C4-2B (cell line): ENCODE measurements around the gene AGO4.
"Not testable (repeated sequence)": the region's sequence is repeated elsewhere in the genome, so short reads cannot be mapped to it uniquely, and the experiment has no call there.

ENCODE experiments used
- H3K27ac ChIP-seq: fragments of 450-650 bp; 2 replicates; pipeline ENCODE4 v1.5.1; 2017
- ZFX ChIP-seq: fragments of 450-650 bp; IDR thresholded peaks from 2 replicates; pipeline ENCODE4 v1.6.1; 2017
- TF ChIP-seq, protein P1 (sequence below): fragments of 450-650 bp; conservative IDR thresholded peaks from 2 replicates; pipeline ENCODE4 v1.5.1; 2017; ENCODE audit warnings: mild to moderate bottlenecking

AGO4 gene

DNA sequence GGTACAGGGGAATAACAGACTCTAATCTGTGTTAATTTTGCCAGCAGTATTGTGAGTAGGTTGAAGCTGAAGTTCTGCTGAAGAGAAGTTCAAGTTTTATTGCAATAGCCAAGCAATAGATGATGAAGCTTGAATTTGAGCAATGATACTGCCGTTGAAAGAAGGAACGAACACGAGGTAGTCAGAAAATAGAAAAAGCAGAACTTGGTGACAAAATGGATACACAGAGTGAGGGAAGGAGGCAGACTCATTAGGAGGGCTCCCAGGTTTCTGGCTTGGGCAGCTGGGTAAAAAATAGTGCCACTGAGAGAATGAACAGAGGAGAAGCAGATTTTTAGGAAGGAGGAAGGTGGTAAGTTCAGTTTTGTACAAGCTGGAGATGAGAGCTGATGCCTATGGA is 52.9 kb downstream of the AGO4 start:
- no peak overlapping the region for H3K27ac ChIP-seq
- no peak for TF ChIP-seq ZFX
- TF ChIP-seq, protein P1, sequence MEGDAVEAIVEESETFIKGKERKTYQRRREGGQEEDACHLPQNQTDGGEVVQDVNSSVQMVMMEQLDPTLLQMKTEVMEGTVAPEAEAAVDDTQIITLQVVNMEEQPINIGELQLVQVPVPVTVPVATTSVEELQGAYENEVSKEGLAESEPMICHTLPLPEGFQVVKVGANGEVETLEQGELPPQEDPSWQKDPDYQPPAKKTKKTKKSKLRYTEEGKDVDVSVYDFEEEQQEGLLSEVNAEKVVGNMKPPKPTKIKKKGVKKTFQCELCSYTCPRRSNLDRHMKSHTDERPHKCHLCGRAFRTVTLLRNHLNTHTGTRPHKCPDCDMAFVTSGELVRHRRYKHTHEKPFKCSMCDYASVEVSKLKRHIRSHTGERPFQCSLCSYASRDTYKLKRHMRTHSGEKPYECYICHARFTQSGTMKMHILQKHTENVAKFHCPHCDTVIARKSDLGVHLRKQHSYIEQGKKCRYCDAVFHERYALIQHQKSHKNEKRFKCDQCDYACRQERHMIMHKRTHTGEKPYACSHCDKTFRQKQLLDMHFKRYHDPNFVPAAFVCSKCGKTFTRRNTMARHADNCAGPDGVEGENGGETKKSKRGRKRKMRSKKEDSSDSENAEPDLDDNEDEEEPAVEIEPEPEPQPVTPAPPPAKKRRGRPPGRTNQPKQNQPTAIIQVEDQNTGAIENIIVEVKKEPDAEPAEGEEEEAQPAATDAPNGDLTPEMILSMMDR, result no peak

DNA sequence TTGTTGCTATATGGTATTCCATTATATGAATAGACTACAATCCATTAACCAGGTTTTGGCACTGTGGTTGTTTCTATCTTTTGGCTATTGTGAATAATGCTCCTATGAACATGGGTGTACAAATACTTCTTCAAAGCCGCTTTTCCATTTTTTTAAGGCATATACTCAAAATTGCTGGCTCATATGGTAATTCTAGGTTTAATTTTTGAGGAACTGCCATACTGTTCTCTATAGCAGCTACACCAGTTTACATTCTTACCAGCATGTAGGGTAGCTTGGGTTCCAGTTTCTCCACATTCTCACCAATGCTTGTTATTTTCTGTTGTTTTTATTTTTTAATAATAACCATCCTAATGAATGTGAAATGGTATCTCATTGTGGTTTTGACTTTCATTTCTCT is 55.3 kb downstream of the AGO4 start:
- TF ChIP-seq ZFX, result no peak
- TF ChIP-seq, protein P1, result no peak
- H3K27ac ChIP-seq, result no peak overlapping the region

DNA sequence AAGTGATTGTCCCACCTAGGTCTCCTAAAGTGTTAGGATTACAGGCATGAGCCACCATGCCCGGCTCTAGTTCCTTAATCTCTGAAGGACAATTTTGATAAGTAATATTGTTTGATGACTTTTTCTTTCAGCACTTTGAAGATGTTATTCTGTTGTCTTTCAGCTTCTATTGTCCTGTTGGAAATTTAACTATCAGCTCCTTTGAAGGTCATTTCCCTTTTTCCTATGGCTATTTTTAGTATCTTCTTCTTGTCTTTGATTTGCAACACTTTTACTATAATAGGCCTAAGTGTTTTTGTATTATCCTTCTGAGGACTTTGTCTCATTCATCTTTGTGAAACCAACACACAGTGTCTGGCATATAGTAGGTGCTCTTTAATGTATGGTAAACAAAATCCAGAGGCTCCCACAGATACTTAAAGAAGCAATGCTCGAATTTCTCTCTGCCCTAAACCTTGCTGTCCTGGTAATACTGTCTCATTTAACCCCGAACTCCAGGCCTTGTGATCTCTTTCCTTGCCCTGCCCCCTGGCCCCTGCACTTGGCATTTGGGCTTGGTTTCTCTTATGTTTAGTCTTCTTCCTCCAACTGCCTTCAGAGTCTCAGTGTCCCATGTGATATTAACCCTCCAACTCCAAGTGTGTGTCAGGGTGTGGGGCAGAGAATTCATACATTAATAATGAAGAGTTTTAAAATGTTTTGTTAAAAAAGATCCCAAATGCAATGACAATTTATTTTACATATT is 56.2 kb downstream of the AGO4 start:
- TF ChIP-seq, protein P1, result no peak
- no peak for TF ChIP-seq ZFX
- H3K27ac ChIP-seq, result no peak overlapping the region

DNA sequence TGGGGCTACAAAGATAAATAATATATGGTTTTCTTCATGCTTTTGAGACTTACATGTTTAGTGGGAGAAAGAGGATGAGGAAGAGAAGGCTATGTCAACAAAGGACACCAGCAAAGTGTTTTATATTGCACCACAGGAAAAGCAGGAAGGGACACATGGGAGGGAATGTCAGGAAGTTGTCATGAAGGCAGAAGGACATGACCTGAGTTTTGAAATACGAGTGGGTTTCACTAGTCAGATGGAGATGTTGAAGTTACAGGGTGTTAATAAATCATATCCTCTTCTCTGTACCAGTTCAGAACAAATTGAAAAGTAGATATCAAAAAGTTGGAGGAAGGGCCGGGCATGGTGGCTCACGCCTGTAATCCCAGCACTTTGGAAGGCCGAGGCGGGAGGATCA is 57.0 kb downstream of the AGO4 start:
- H3K27ac ChIP-seq, result peak overlapping the region; percentile 30; the same call in 1 of the 2 replicates
- TF ChIP-seq, protein P1, result no peak
- no peak for TF ChIP-seq ZFX

DNA sequence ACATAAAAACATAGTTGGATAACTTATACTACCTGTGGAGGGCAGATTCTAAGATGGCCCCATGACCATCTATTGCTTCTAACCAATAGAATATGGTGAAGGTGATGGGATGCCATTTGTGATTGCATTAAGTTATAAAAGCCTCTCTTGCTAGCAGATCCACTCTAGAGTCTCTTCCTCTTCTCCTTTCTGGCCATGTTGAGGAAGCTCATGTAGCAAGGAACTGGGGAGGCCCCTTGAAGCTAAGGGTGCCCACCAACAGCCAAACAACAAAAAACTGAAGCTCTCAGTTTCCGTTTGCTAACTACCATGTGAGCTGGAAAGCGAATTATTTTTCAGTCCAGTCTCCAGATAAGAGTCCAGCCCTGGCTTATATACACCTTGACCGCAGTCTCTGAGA is 59.2 kb downstream of the AGO4 start:
- H3K27ac ChIP-seq, result no peak overlapping the region
- no peak for TF ChIP-seq ZFX
- TF ChIP-seq, protein P1, result no peak

DNA sequence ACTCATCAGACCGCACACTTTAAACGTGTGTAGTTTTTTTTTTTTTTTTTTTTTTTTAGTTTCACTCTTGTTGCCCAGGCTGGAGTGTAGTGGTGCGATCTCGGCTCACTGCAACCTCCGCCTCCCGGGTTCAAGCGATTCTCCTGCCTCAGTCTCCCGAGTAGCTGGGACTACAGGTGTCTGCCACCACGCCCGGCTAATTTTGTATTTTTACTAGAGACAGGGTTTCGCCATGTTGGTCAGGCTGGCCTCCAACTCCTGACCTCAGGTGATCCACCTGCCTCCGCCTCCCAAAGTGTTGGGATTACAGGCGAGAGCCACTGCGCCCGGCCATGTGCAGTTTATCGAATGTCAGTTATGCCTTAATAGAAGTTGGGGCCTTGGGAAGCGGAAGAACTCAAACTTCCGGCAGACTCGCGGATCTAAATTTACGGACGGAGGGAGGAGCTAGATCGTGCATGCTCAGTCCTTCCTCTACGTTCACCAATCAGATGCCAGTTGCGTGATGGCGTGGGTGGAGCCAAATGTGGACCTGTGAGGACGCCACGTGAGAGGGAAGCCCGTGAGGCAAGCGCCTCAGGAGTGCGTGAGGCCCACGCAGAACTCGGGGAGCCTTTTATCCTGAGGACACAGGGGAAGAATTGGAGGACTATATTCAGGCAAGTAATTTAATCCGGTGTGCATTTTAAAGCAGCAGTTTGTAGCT is 61.6 kb downstream of the AGO4 start:
- not testable (repeated sequence) for H3K27ac ChIP-seq

DNA sequence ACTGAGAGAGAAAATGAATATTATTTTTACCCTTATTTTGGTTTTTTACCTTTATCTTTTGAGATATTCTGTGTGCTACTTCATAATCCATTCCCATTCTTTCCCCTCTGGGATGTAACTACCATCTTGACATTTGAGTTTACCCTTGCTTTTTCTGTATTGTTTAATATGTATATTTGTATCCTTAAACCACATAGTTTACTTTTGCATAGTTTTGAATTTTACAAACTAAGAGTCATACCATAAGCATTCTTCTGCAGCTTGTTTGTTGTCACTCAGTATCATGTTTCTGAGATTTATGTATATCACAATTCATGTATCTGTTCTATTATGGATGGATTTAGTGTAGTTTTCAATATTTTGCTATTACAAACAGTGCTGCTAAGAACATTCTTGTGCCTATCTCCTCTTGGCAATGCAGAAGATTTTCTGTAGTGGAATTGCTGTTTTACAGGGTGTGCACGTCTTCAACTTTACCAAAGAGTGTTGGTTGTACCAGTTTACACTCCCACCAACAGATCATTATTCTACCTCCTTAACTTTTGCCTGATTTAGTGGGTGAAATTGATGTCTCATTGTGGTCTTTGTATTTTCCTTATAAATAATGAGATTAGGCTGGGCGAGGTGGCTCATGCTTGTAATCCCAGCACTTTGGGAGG is 63.0 kb downstream of the AGO4 start:
- H3K27ac ChIP-seq, result no peak overlapping the region
- TF ChIP-seq, protein P1, result no peak
- no peak for TF ChIP-seq ZFX
